BLaER1 treated with 17β-estradiol and CSF1 and Interleukin-3, amounts not matched to agents 10 nM and 100 nM (cell line): ENCODE measurements around the gene SYT13.
A peak's percentile ranks its signal among the peaks of the same experiment; 100 is the strongest.

ENCODE experiments used
- H3K27ac ChIP-seq, 11 experiments: shearing (Covaris generic); formaldehyde crosslinking; 2 replicates each; pipeline ENCODE4 v1.8.1; 2022
- H3K27me3 ChIP-seq, 11 experiments: shearing (Covaris generic); formaldehyde crosslinking; 2 replicates each; pipeline ENCODE4 v1.8.1; 2022
- H3K36me3 ChIP-seq, 11 experiments: shearing (Covaris generic); formaldehyde crosslinking; 2 replicates each; pipeline ENCODE4 v1.8.1; 2022
- H3K4me1 ChIP-seq, 10 experiments: shearing (Covaris generic); formaldehyde crosslinking; 2 replicates each; pipeline ENCODE4 v1.8.1; 2022
- H3K4me2 ChIP-seq, 11 experiments: shearing (Covaris generic); formaldehyde crosslinking; 2 replicates each; pipeline ENCODE4 v1.8.1; 2022
- H3K4me3 ChIP-seq, 10 experiments: shearing (Covaris generic); formaldehyde crosslinking; 2 replicates each; pipeline ENCODE4 v1.8.1; 2022
- H3K9ac ChIP-seq, 11 experiments: shearing (Covaris generic); formaldehyde crosslinking; 2 replicates each; pipeline ENCODE4 v1.8.1; 2022
- H3K9me3 ChIP-seq, 11 experiments: shearing (Covaris generic); formaldehyde crosslinking; replicated peaks in 1 of 11; 2 replicates each; pipeline ENCODE4 v1.8.1; 2022
- H4K20me1 ChIP-seq, 11 experiments: shearing (Covaris generic); formaldehyde crosslinking; 2 replicates each; pipeline ENCODE4 v1.8.1; 2022
- Cebpa-rat ChIP-seq, 11 experiments: shearing (Covaris generic); IDR thresholded peaks; 2 replicates each; pipeline ENCODE4 v1.8.1; 2022

SYT13 gene

DNA sequence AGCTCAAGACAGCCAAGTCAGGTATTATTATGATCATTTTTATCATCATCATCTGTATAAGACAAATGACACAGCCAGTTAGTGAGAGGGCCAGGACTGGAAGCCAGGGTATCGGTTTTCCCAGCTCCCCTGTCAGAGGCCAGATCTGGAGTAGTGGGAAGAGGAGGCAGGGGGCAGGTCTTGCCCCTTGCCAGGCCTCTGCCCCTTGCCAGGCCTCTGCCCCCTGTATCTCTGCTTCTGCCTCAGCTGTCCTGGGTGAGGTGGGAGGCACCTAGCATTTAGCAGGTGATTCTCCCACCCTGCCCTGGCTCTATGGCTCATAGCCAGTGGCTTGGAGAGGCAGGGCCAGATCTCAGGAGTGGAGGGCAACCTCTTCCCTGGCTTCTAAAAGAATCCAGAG, 72.4 kb downstream of the SYT13 start:
- Histone ChIP-seq H3K4me2 (peak overlapping the region in 2 of 11 experiments; percentile 6 to 93; a peak in 2 of 22 replicates), H3K4me1 (peaks cover 35 to 70% (median 56%) of the 10 kb centered on the region in 10 experiments), H3K36me3 (peaks cover 0 to 8% (median 0%) of the 10 kb centered on the region in 11 experiments; a peak in 2 of 22 replicates), H3K27me3 (peaks cover 0 to 9% (median 0%) of the 10 kb centered on the region in 11 experiments; a peak in 1 of 22 replicates), H3K9me3 (no peaks in the 10 kb centered on the region), H3K9ac (no peak overlapping the region), H3K4me3 (no peak overlapping the region), H3K27ac (no peak overlapping the region), H4K20me1 (peaks cover 0 to 37% (median 15%) of the 10 kb centered on the region in 11 experiments; a peak in 14 of 22 replicates)
- TF ChIP-seq Cebpa-rat (IDR thresholded peaks at IDR 0.05): no peak

DNA sequence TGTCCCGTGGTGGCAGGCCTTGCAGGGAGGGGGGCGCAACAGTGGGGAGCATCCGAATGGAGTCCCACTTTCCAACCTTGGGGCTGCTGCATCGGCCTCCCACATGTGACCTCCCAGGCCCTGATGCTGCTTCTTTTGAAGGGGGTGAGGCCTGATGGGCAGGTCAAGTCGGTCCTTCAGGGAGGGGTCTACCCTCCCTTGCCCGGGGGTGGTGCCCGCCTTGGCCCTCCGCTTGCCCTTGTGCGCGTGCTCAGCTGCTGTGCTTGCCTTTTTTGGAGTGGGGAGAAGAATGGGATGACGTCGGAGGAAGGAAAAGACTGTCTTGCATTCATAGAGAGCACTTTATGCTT, 72.8 kb downstream of the SYT13 start:
- peak overlapping the region in 2 of 11 experiments; percentile 90 to 93; a peak in 1 of 22 replicates for H3K4me2 ChIP-seq
- no peak for TF ChIP-seq Cebpa-rat (IDR thresholded peaks at IDR 0.05)
- no peak overlapping the region for H3K27ac ChIP-seq
- peaks cover 35 to 74% (median 60%) of the 10 kb centered on the region in 10 experiments for H3K4me1 ChIP-seq
- H3K27me3 ChIP-seq: peaks cover 0 to 9% (median 0%) of the 10 kb centered on the region in 11 experiments; a peak in 1 of 22 replicates
- H3K9me3 ChIP-seq: no peaks in the 10 kb centered on the region
- H3K36me3 ChIP-seq: peaks cover 0 to 8% (median 0%) of the 10 kb centered on the region in 11 experiments; a peak in 2 of 22 replicates
- no peak overlapping the region for H3K9ac ChIP-seq
- H4K20me1 ChIP-seq: peaks cover 0 to 37% (median 15%) of the 10 kb centered on the region in 11 experiments; a peak in 14 of 22 replicates
- H3K4me3 ChIP-seq: no peak overlapping the region

DNA sequence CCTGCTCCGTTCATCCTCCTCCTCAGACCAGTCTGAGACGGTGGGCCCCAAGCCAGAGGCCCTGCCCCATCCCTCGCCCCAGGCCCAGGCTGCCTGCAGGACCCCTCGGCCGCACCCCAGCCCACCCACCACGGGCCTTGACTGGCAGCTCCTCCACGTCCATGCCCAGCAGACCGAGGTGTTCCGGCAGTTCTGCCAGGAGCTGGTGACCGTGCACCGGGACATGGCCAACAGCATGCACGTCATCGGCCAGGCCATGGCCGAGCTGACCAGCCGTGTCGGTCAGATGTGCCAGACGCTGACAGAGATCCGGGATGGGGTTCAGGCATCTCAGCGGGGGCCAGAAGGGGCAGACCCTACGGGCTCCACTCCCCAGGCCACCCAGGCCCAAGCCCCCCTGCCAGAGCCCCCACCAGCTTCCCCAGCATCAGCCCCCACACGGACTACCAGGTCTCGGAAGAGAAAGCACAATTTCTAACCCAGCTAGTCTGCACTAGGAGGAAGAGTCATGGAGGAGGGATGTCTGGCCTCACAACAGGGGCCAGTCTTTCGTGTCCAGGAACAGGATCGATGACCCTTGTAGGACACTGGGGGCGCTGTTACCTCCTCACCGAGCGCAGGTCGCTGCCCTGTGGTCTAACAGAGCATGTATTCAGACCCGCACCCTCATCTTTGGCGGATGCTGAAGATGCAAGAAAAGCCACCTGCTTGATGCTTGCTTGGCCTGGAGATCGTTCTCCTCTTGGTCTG, 73.4 kb downstream of the SYT13 start:
- Histone ChIP-seq H3K4me3 (no peak overlapping the region), H3K4me2 (peak overlapping the region; percentile 28 to 93 (median 82); a peak in 19 of 22 replicates), H3K4me1 (peaks cover 35 to 79% (median 66%) of the 10 kb centered on the region in 10 experiments), H3K9ac (peak overlapping the region in 1 of 11 experiments; percentile 25; a peak in 1 of 22 replicates), H3K36me3 (peaks cover 0 to 8% (median 0%) of the 10 kb centered on the region in 11 experiments; a peak in 2 of 22 replicates), H3K27me3 (peaks cover 0 to 9% (median 0%) of the 10 kb centered on the region in 11 experiments; a peak in 1 of 22 replicates), H3K27ac (no peak overlapping the region), H3K9me3 (no peaks in the 10 kb centered on the region), H4K20me1 (peaks cover 0 to 37% (median 15%) of the 10 kb centered on the region in 11 experiments; a peak in 14 of 22 replicates)
- no peak for TF ChIP-seq Cebpa-rat (IDR thresholded peaks at IDR 0.05)

DNA sequence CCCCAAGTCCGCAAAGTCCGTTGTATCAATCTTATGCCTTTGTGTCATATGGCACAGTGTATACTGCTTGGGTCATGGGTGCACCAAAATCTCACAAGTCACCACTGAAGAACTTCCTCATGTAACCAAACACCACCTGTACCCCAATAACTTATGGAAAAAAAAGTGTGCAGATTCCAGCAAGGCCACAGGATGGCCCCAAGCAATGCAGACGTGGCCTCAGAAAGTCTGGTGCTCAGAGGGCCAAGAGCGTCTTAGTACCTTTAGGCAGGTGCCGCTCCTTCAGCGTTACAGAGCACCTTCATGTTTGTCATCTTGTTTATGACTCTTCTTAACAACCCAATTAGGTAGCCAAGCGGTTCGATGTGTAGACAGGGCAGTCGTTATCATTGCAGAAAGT, 74.4 kb downstream of the SYT13 start:
- Histone ChIP-seq H3K27ac (no peak overlapping the region), H3K36me3 (peaks cover 0 to 8% (median 0%) of the 10 kb centered on the region in 11 experiments; a peak in 4 of 22 replicates), H3K9me3 (no peaks in the 10 kb centered on the region), H3K4me2 (peak overlapping the region; percentile 28 to 93 (median 82); a peak in 20 of 22 replicates), H3K4me3 (no peak overlapping the region), H3K27me3 (peaks cover 0 to 9% (median 0%) of the 10 kb centered on the region in 11 experiments; a peak in 1 of 22 replicates), H4K20me1 (peaks cover 0 to 37% (median 15%) of the 10 kb centered on the region in 11 experiments; a peak in 14 of 22 replicates), H3K9ac (no peak overlapping the region), H3K4me1 (peaks cover 35 to 87% (median 67%) of the 10 kb centered on the region in 10 experiments)
- TF ChIP-seq Cebpa-rat (IDR thresholded peaks at IDR 0.05): no peak

DNA sequence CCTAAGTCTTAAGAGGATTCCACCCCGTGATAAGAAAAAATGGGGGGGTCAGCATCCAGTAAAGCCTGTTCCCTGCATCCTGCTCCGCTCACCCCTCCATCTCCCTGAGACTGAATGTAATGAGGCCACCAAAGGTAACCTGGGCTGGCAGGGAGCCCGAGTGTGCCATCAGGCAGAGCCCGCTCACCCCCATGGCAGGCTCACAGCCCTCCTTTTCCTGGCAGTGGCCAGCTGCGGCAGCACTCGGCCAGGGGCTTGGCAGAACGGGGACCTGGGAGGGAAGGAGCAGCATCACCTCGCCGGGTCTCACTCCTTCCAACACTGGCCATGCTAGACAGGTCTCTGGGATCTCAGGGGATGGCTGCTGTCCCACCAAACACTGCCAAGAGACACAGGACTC, 75.3 kb downstream of the SYT13 start:
- Histone ChIP-seq H3K4me3 (no peak overlapping the region), H3K27me3 (peaks cover 0 to 9% (median 0%) of the 10 kb centered on the region in 11 experiments; a peak in 1 of 22 replicates), H3K4me1 (peaks cover 35 to 95% (median 74%) of the 10 kb centered on the region in 10 experiments), H3K4me2 (peak overlapping the region in 9 of 11 experiments; percentile 77 to 93 (median 84); a peak in 18 of 22 replicates), H3K9me3 (no peaks in the 10 kb centered on the region), H3K27ac (peak overlapping the region in 1 of 11 experiments; percentile 71; a peak in 1 of 22 replicates), H3K9ac (peak overlapping the region in 2 of 11 experiments; percentile 13 to 63; a peak in 1 of 22 replicates), H3K36me3 (peaks cover 0 to 8% (median 0%) of the 10 kb centered on the region in 11 experiments; a peak in 4 of 22 replicates), H4K20me1 (peaks cover 0 to 38% (median 15%) of the 10 kb centered on the region in 11 experiments; a peak in 14 of 22 replicates)
- no peak for TF ChIP-seq Cebpa-rat (IDR thresholded peaks at IDR 0.05)

DNA sequence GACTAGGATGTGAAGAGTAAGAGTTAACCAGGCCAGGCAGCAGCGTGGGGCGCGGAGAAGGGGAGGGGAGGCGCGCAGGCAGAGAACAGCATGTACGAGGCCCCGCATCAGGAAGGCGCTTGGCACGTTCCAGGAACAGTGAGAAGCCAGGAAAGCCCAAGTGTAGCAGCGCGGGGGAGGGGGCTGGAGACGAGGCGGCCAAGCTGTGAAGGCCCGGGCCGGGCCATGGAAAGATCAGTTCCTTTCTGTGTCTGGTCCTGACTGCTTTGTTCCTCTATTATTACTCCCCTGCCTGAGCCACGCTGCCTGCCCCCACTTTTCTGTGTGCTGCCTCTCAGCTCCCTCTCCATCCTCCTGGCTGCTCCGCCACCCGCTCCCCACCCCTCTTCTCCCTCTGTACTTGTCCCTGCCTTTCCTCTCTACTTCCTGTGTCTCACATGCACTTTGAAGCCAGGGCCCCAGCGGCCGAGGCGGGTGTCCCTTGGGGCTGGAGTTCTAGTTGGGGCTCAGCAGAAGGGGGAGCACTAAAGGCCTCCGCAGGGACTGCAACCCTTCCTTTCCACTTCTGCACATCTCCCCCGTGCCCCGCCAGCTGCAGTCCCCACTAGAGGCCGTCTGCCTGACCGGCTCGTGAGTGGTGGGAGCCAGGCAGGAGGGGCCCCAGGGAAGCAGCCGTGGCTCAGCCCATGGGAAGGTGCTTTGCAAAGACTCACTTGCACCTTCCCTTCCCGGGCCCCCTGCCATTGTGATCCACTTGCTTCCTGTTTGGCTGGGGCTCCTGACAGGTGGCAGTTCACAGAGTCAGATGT, 76.0 kb downstream of the SYT13 start:
- H3K9ac ChIP-seq: peak overlapping the region in 8 of 11 experiments; percentile 41 to 72 (median 62); a peak in 17 of 22 replicates
- peaks cover 0 to 9% (median 0%) of the 10 kb centered on the region in 11 experiments; a peak in 1 of 22 replicates for H3K27me3 ChIP-seq
- peak overlapping the region in 7 of 10 experiments; percentile 1 to 42 (median 18); a peak in 7 of 20 replicates for H3K4me3 ChIP-seq
- H3K4me2 ChIP-seq: peak overlapping the region; percentile 77 to 93 (median 83)
- H3K4me1 ChIP-seq: peaks cover 27 to 94% (median 68%) of the 10 kb centered on the region in 10 experiments
- H3K36me3 ChIP-seq: peaks cover 0 to 8% (median 0%) of the 10 kb centered on the region in 11 experiments; a peak in 4 of 22 replicates
- no peak for TF ChIP-seq Cebpa-rat (IDR thresholded peaks at IDR 0.05)
- peak overlapping the region in 8 of 11 experiments; percentile 35 to 72 (median 64); a peak in 16 of 22 replicates for H3K27ac ChIP-seq
- no peaks in the 10 kb centered on the region for H3K9me3 ChIP-seq
- peaks cover 0 to 45% (median 15%) of the 10 kb centered on the region in 11 experiments; a peak in 14 of 22 replicates for H4K20me1 ChIP-seq

DNA sequence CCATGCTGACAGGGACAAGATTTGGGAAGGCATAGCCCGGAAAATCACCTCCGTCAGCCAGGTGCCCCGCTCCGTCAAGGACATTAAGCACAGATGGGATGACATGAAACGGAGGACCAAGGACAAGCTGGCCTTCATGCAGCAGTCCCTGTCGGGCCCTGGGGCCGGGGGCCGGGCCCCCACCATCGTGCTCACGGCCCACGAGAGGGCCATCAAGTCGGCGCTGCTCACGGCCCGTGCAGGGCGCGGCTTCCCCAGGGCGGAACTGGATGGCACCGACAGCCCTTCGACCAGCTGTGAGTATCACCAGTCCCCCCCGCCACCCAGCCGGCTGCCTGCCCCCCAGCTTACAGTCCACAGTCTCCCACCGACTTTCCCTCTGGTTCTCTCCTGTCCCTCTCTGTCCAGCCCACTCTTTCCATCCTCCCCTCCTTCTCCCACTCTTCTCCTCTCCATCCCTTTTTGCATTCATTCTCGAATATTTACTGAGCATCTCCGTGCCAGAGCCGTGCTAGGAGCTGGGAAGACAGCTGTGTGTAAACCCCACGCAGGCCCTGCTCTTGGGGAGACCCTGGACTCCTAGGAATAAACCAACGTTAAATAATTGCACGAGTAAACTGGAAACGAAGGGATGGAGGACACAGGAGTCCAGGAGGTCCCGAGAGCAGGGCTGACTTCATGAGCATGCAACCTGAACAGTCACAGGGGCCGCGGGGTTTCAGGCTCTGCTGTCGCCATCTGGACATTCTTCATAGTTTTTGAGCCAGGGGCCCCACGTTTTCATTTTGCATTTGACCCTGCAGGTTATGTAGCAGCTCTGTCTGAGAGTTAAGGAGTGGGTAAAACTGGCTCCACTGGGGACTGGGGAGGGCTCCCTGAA, 76.9 kb downstream of the SYT13 start:
- peak overlapping the region; percentile 77 to 93 (median 83) for H3K4me2 ChIP-seq
- peaks cover 0 to 9% (median 0%) of the 10 kb centered on the region in 11 experiments; a peak in 1 of 22 replicates for H3K27me3 ChIP-seq
- peaks cover 0 to 8% (median 0%) of the 10 kb centered on the region in 11 experiments; a peak in 4 of 22 replicates for H3K36me3 ChIP-seq
- H3K4me1 ChIP-seq: peaks cover 24 to 92% (median 61%) of the 10 kb centered on the region in 10 experiments
- peak overlapping the region in 8 of 11 experiments; percentile 41 to 72 (median 62); a peak in 17 of 22 replicates for H3K9ac ChIP-seq
- peak overlapping the region in 8 of 11 experiments; percentile 35 to 72 (median 64); a peak in 16 of 22 replicates for H3K27ac ChIP-seq
- no peak for TF ChIP-seq Cebpa-rat (IDR thresholded peaks at IDR 0.05)
- peak overlapping the region in 5 of 10 experiments; percentile 1 to 42 (median 26); a peak in 6 of 20 replicates for H3K4me3 ChIP-seq
- no peaks in the 10 kb centered on the region for H3K9me3 ChIP-seq
- H4K20me1 ChIP-seq: peaks cover 0 to 48% (median 15%) of the 10 kb centered on the region in 11 experiments; a peak in 14 of 22 replicates
